HG02884 (cell line): ENCODE results near the gene IGF2BP1.

Experiments used
- ATAC-seq: cut with Tn5 transposase; IDR thresholded peaks from one replicate; pipeline ENCODE4 v1.9.1; 2021; ENCODE audit warnings: mild to moderate bottlenecking, moderate library complexity; ENCODE audit not compliant: unreplicated experiment

The IGF2BP1 gene

GRCh38 chr17:48997103-48997826 lies at the start of gene IGF2BP1:
Gene IGF2BP1, plus strand, starts transcription at chr17:48997385. Its CDS starts 361 bp downstream, at chr17:48997746.
- ATAC-seq = no peak

DNA sequence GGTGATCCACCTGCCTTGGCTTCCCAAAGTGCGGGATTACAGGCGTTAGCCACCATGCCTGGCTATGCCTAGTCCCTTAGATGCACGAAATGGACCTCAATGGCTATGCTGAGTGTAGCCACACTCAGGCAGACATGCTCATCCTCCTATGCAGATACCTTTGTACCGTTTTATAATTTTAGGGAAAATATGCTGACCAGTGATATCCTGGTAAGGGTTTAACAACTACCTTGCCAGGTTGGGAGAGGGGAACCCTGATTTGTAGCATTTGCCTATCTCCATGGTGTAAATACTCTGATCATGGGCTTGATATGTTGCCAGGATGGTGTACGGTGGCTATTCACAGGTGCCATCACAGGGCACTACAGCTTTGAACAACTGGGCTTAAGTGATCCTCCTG lies 45.6 kb upstream of the IGF2BP1 start:
- no peak for ATAC-seq

GRCh38 chr17:48952904-48953303 lies 44.3 kb upstream of the IGF2BP1 start:
- no peak for ATAC-seq

DNA sequence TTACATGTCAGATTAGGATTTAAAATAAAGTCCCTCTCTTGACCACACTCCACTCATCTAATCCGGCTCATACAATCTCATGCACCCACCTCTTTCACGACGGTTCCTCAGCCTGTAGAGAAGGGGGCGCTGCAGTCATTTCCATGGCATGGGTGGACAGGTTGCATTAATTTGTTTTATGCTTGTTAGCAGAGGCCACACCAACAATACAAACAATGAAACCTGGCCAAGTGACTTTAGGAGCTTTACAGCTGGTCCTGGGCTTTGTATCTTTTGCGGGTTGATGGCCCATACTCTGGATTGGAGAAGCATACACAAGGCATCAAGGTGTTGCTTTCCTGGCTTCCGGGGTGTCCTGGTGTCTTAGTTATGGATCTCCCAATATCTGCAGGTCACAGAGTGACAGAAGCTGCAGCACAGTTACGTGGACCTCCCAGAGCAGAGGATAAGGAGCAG lies 42.9 kb upstream of the IGF2BP1 start:
- no peak for ATAC-seq

GRCh38 chr17:48960834-48961515 lies 36.2 kb upstream of the IGF2BP1 start:
- ATAC-seq = no peak

GRCh38 chr17:48961516-48962233 lies 35.5 kb upstream of the IGF2BP1 start:
- no peak for ATAC-seq

DNA sequence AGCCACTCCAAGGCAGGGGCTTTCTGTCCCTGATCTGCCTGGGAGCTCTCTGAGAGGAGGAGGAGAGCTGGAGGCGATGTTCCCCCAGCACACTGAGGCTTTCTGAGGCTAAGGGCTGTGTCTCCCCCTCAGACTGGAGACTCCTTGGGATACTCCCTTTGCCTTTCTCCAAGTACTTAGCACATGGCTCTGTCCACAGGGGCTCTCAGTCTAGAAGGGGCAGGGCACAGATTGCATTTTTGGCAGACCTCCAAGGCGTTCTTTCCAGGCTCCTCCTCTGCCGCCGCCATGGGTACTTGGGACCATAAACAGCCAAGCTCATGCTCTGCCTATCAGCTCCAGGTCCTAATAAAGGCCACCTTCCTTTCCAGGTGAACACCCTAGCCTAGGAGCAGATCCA lies 27.0 kb upstream of the IGF2BP1 start:
- ATAC-seq = no peak

DNA sequence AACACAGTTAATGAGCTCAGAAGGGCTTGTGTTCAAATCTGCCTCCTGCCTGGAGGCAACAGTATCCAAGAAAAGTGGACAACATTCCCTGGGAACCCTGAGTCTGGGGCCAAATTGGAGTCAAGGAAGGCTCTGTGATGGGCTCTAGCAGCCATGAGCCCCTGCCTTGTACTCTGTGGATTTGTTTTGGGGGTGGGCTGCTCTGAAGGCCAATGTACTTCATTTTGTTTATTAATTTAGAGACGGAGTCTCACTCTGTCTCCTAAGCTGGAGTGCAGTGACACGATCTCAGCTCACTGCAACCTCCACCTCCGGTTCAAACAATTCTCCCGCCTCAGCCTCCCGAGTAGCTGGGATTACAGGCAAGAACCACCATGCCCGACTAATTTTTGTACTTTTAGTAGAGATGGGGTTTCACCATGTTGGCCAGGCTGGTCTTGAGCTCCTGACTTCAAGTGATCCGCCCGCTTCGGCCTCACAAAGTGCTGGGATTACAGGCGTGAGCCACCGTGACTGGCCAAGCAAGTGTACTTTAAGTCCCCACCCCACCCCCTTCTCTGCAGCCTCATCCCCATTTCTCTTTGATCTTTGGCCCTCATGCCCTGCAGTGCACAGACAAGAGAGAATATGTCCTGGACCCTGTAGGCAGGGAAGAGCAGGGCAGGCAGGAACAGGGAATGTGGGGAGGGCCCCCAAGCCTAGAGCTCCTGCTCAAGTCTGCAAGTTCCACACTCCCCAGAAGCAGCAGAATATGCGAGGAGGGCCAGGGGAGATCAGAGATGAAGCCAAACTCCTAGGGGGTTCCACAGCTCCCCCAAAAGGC lies 26.1 kb upstream of the IGF2BP1 start:
- ATAC-seq = no peak

DNA sequence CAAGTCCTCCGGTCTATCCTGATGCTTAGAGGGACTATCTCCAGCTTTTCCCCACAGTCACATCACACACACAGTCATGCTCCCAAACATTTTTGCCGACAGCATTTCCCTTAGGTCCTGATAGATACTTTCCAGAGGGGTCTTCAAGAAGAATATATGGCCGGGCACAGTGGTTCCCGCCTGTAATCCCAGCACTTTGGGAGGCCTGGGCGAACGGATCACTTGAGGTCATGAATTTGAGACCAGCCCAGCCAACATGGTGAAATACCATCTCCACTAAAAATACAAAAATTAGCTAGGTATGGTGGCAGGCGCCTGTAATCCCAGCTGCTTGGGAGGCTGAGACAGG lies 24.5 kb upstream of the IGF2BP1 start:
- ATAC-seq = no peak

DNA sequence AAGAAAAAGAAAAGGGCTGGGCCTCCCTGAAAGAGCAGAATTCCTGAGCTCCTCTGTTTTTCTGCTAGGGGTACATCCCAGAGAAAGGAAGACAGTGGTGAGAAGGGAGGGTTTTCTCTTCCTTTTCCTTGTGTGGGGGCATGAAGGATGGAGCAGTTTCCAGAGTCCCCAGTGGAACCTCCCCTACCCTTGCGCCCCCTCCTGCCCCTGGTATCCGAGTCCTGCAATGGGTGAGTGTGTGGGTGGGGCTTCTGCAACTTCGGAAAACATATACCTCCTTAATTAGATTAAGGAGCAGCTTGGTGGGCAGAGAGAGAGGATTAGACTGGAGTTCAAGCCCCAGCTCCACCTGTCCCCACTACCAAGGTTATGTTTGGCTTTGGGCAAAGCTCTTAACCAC lies 23.4 kb upstream of the IGF2BP1 start:
- ATAC-seq = no peak

DNA sequence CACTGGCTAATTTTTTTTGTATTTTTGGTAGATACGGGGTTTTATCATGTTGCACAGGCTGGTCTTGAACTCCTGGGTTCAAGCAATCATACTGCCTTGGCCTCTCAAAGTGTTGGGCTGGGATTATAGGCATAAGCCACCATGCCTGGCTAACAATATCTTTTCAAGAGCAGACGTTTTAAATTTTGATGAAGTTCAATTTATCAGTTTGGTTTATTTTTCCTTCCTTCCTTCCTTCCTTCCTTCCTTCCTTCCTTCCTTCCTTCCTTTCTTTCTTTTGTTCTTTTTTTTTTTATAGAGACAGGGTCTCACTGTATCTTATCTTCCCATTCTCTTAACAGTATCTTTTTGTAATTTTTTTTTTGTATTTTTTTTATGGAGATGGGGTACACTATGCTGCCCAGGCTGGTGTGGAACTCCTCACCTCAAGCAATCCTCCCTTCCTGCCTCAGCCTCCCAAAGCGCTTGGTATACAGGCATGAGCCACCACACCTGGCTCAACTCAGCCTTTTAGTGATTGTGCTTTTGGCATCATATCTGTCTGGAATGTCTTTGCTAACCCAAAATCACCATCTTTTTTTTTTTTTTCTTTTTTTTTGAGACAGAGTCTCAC lies 15.2 kb upstream of the IGF2BP1 start:
- no peak for ATAC-seq

DNA sequence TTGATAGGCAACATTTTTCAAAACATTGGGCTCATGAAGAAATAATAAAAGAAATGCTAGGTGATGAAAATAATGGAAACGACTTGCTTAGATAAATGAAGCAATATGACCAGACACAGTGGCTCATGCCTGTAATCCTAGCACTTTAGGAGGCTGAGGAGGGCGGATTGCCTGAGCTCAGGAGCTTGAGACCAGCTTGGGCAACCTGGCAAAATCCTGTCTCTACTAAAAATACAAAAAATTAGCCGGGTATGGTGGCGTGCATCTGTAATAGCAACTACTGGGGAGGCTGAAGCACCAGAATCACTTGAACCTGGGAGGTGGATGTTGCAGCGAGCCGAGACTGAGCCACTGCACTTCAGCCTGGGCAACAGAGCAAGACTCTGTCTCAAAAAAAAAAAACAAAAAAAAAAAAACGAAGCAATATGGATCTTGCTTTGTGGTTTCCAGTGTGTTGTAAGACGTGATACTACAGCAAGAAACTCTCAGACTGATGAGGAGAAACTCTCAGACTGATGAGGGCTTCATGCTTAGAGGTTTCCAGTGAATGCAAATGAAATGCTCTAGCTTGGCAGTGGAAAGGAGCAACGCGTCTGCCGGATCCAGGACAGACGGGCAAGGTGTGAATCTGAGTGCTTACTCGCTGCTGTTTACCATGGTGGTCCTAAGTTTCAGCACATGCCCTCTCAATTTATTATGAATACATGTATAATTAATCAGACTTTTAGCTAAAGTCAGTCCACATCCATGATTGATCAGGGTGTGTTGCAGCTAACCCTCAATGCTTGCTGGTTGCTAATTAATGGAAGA lies 11.5 kb upstream of the IGF2BP1 start:
- no peak for ATAC-seq

DNA sequence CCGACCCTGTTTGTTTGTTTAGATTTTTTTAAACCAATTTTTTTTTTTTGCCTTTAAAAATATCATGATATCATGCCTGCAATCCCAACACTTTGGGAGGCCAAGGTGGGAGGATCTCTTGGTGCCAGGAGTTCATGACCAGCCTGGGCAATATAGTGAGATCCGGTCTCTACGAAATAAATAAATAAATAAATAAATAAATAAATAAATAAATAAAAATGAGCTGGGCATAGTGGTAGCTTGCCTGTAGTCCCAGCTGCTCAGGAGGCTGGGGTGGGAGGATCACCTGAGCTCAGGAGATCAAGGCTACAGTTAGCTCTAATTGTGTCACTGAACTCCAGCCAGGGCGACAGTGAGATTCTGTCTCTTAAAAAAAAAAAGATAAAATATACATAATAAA lies 8.1 kb upstream of the IGF2BP1 start:
- no peak for ATAC-seq

- ATAC-seq = no peak
Observed at GRCh38 chr17:48990882-48991357, 6.3 kb upstream of the IGF2BP1 start.

GRCh38 chr17:48992444-48992843 lies 4.7 kb upstream of the IGF2BP1 start:
- no peak for ATAC-seq

GRCh38 chr17:48993305-48993704 lies 3.9 kb upstream of the IGF2BP1 start:
- no peak for ATAC-seq

GRCh38 chr17:48993951-48994350 lies 3.2 kb upstream of the IGF2BP1 start:
- no peak for ATAC-seq

DNA sequence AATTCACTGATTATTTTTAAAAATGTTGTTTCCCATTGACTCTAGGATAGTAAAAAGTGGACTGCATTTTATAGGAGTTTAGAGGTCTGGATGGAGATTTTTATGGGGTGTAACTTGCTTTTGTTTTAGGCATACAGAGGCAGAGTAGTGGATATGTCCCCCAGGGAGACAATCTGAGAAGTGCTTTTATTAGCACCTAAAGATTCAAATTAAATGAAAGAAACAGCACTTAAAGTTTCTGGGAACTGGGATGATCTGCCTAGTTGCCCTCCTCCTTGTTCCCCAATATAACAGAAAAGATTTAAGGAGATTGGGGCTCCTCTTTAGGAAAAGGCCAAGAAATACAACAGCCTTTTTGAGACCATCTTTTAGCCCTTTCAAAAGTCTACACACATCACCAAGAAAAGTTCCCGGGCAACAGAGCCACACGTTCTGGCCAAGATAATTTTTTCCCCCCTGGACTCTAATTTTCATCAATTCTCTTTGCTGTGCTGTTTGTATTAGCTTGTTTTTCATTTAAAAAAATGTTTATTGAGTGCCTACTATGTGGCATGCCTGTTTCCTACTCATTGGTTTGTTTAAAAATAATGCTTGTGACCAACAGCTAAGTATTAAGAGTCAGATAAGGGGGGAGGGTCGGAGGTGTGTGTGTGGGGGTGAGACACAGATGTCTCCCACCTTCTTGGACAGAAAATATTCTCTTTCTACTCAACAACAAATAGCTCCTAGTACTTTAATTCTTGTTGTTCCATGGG lies 2.5 kb upstream of the IGF2BP1 start:
- ATAC-seq = no peak
